ENCODE measurements around the gene TGFBR3.

DNA sequence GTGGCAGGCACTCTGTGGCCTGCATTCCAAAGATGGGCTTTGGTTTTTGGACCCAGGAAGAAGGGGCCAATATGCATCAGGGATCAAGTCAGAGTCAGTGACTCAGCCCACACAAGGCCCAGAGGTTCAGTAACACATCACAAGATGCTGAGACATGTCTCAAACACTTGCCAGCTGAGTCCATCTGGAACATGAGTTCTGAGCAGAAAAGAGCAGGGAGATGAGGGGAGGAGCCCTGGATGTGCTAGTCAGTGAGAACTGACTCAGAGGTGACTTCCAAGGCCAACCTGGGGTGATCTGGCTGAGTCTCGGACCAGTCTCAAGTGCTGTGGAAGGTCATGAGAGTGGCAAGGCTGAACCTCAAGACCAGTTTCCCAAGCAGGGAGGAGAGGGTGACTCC lies 235.2 kb downstream of the TGFBR3 start:
- TF ChIP-seq, protein P1, sequence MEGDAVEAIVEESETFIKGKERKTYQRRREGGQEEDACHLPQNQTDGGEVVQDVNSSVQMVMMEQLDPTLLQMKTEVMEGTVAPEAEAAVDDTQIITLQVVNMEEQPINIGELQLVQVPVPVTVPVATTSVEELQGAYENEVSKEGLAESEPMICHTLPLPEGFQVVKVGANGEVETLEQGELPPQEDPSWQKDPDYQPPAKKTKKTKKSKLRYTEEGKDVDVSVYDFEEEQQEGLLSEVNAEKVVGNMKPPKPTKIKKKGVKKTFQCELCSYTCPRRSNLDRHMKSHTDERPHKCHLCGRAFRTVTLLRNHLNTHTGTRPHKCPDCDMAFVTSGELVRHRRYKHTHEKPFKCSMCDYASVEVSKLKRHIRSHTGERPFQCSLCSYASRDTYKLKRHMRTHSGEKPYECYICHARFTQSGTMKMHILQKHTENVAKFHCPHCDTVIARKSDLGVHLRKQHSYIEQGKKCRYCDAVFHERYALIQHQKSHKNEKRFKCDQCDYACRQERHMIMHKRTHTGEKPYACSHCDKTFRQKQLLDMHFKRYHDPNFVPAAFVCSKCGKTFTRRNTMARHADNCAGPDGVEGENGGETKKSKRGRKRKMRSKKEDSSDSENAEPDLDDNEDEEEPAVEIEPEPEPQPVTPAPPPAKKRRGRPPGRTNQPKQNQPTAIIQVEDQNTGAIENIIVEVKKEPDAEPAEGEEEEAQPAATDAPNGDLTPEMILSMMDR (IDR thresholded peaks at IDR 0.05 in 8 of 11, conservative IDR thresholded peaks at IDR 0.05 in 3 of 11), result no peak
- peak in 1 of 3 donors; percentile 54 for TF ChIP-seq POLR2AphosphoS5 (IDR thresholded peaks at IDR 0.05)
- no peak for TF ChIP-seq POLR2A (IDR thresholded peaks at IDR 0.05)
